ENCODE data around the gene STRIT1.
A peak's percentile ranks its signal among the peaks of the same experiment; 100 is the strongest.
"Not testable (repeated sequence)": the region's sequence is repeated elsewhere in the genome, so short reads cannot be mapped to it uniquely, and the experiment has no call there.

The STRIT1 gene

DNA sequence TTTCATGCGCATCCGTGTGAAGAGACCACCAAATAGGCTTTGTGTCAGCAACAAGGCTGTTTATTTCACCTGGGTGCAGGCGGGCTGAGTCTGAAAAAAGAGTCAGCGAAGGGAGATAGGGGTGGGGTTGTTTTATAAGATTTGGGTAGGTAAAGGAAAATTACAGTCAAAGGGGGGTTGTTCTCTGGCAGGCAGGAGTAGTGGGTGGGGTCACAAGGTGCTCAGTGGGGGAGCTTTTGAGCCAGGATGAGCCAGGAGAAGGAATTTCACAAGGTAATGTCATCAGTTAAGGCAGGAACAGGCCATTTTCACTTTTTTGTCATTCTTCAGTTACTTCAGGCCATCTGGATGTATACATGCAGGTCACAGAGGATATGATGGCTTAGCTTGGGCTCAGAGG is 19.0 kb downstream of the STRIT1 start:
- H3K9ac ChIP-seq; H3K36me3 ChIP-seq (ENCODE audit: insufficient read depth); H3K4me2 ChIP-seq; H3K27me3 ChIP-seq (ENCODE audit: insufficient read depth, low read depth); H4K20me1 ChIP-seq (ENCODE audit: insufficient read depth); H3K4me3 ChIP-seq (IDR thresholded peaks at IDR 0.05; ENCODE audit: insufficient read depth, low read depth, low read length); H3K27ac ChIP-seq; H2AFZ ChIP-seq (ENCODE audit: low read depth); H3K79me2 ChIP-seq (ENCODE audit: insufficient read depth, low read depth): not testable (repeated sequence)
- H3K4me1 ChIP-seq (ENCODE audit: low read depth, poor library complexity, severe bottlenecking) = peaks cover 37% of the 10 kb centered on the region

DNA sequence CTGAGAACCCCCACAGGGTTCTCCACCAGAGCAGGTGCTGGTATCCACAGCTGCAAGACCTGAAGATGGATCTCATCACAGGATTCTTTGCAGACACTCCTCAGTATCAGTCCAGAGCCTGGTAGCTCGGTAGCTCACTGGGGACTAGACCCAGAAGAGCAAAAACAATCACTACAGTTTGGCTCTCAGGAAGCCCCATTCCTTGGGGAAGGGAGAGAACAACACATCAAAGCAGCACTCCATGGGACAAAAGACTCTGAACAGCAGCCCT is 22.2 kb downstream of the STRIT1 start:
- Histone ChIP-seq H3K27me3 (ENCODE audit: insufficient read depth, low read depth) (no peaks in the 10 kb centered on the region), H2AFZ (ENCODE audit: low read depth) (peak overlapping the region; percentile 77; the same call in 1 of the 2 replicates), H3K27ac (peak overlapping the region; percentile 76; the same call in 1 of the 2 replicates), H3K9ac (no peak overlapping the region), H3K4me1 (ENCODE audit: low read depth, poor library complexity, severe bottlenecking) (peaks cover 41% of the 10 kb centered on the region), H4K20me1 (ENCODE audit: insufficient read depth) (no peaks in the 10 kb centered on the region), H3K4me3 (IDR thresholded peaks at IDR 0.05; ENCODE audit: insufficient read depth, low read depth, low read length) (peak overlapping the region; percentile 74), H3K36me3 (ENCODE audit: insufficient read depth) (no peaks in the 10 kb centered on the region), H3K4me2 (peak overlapping the region; percentile 85), H3K79me2 (ENCODE audit: insufficient read depth, low read depth) (no peaks in the 10 kb centered on the region)
- TF ChIP-seq, protein P1, sequence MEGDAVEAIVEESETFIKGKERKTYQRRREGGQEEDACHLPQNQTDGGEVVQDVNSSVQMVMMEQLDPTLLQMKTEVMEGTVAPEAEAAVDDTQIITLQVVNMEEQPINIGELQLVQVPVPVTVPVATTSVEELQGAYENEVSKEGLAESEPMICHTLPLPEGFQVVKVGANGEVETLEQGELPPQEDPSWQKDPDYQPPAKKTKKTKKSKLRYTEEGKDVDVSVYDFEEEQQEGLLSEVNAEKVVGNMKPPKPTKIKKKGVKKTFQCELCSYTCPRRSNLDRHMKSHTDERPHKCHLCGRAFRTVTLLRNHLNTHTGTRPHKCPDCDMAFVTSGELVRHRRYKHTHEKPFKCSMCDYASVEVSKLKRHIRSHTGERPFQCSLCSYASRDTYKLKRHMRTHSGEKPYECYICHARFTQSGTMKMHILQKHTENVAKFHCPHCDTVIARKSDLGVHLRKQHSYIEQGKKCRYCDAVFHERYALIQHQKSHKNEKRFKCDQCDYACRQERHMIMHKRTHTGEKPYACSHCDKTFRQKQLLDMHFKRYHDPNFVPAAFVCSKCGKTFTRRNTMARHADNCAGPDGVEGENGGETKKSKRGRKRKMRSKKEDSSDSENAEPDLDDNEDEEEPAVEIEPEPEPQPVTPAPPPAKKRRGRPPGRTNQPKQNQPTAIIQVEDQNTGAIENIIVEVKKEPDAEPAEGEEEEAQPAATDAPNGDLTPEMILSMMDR (conservative IDR thresholded peaks at IDR 0.05; ENCODE audit: low read depth, low read length) = no peak

DNA sequence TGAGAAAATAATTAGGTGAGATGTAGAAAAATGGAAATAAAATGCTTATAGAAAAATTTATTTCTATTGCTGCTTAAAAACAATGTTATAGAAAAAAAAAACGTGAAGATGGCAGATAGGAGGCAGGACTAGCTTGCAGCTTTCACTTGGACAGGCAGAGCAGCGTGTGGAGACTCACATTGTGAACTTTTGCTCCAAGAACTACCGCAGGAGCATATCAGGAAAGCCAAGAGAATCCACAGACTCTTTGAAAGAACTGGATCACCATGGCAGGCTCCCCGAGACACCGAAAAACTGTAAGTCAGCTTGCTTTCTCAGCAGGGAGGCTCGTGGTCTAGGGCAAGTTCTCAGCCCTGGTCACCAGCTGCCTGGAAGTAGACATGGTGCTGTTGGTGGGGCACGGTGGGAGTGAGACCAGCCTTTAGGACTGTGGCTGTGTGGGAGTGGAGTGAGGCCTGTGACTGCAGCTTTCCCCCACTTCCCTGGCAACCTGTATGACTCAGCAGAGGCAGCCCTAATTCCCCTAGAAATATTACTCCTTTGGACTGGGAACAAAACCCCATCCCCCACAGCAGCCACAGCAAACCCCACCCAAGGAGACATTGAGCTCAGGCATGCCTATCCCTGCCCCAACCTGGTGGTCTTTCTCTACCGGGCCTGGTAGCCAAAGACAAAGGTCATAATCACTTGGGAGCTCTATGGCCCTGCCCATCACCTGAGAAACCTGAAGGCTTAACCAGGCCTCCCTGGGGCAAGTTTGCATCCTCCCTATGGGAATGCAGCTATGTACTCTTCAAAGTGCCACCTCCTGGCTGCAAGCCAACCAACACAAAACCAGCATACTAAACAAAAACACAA is 22.8 kb downstream of the STRIT1 start:
- H3K9ac ChIP-seq = peak overlapping the region; percentile 36; the same call in 1 of the 2 replicates
- H3K36me3 ChIP-seq (ENCODE audit: insufficient read depth) = no peaks in the 10 kb centered on the region
- peak overlapping the region; percentile 76 for H3K27ac ChIP-seq
- H3K27me3 ChIP-seq (ENCODE audit: insufficient read depth, low read depth) = no peaks in the 10 kb centered on the region
- peak overlapping the region; percentile 74 for H3K4me3 ChIP-seq (IDR thresholded peaks at IDR 0.05; ENCODE audit: insufficient read depth, low read depth, low read length)
- H2AFZ ChIP-seq (ENCODE audit: low read depth) = peak overlapping the region; percentile 77
- TF ChIP-seq, protein P1 (conservative IDR thresholded peaks at IDR 0.05; ENCODE audit: low read depth, low read length) = no peak
- H3K79me2 ChIP-seq (ENCODE audit: insufficient read depth, low read depth) = no peaks in the 10 kb centered on the region
- H3K4me1 ChIP-seq (ENCODE audit: low read depth, poor library complexity, severe bottlenecking) = peaks cover 41% of the 10 kb centered on the region
- no peaks in the 10 kb centered on the region for H4K20me1 ChIP-seq (ENCODE audit: insufficient read depth)
- H3K4me2 ChIP-seq = peak overlapping the region; percentile 85

- no peaks in the 10 kb centered on the region for H3K79me2 ChIP-seq (ENCODE audit: insufficient read depth, low read depth)
- TF ChIP-seq, protein P1 (conservative IDR thresholded peaks at IDR 0.05; ENCODE audit: low read depth, low read length) = no peak
- no peaks in the 10 kb centered on the region for H3K27me3 ChIP-seq (ENCODE audit: insufficient read depth, low read depth)
- H3K4me3 ChIP-seq (IDR thresholded peaks at IDR 0.05; ENCODE audit: insufficient read depth, low read depth, low read length) = peak overlapping the region; percentile 74
- H4K20me1 ChIP-seq (ENCODE audit: insufficient read depth) = no peaks in the 10 kb centered on the region
- no peaks in the 10 kb centered on the region for H3K36me3 ChIP-seq (ENCODE audit: insufficient read depth)
- H2AFZ ChIP-seq (ENCODE audit: low read depth) = peak overlapping the region; percentile 77; the same call in 1 of the 2 replicates
- H3K4me1 ChIP-seq (ENCODE audit: low read depth, poor library complexity, severe bottlenecking) = peaks cover 41% of the 10 kb centered on the region
- peak overlapping the region; percentile 76 for H3K27ac ChIP-seq
- H3K9ac ChIP-seq = peak overlapping the region; percentile 36; the same call in 1 of the 2 replicates
- H3K4me2 ChIP-seq = peak overlapping the region; percentile 85
Observed at GRCh38 chr3:155270063-155270462, 23.4 kb downstream of the STRIT1 start.

GRCh38 chr3:155262855-155263254 is 30.6 kb downstream of the STRIT1 start:
- not testable (repeated sequence) for H4K20me1 ChIP-seq (ENCODE audit: insufficient read depth); H3K4me2 ChIP-seq; H3K36me3 ChIP-seq (ENCODE audit: insufficient read depth); H3K27ac ChIP-seq; H3K79me2 ChIP-seq (ENCODE audit: insufficient read depth, low read depth); H3K9ac ChIP-seq; H2AFZ ChIP-seq (ENCODE audit: low read depth); H3K4me3 ChIP-seq (IDR thresholded peaks at IDR 0.05; ENCODE audit: insufficient read depth, low read depth, low read length); H3K4me1 ChIP-seq (ENCODE audit: low read depth, poor library complexity, severe bottlenecking); H3K27me3 ChIP-seq (ENCODE audit: insufficient read depth, low read depth)
